Measurements from ENCODE around the gene CRTC2. TPM values are rescaled to one million over a fixed set of nuclear protein-coding genes. Genes with fewer than 3 reads are reported as not detected.

The CRTC2 gene
- total and polyA plus RNA-seq, 2 of the 4 experiments (the other 2 are of a cell fraction): 2.7 to 20.1 TPM

- POLR2A ChIA-PET (ENCODE audit: unreplicated experiment): no interaction called here
- Histone ChIP-seq H2AFZ (replicated peaks; ENCODE audit: low read length, poor library complexity) (no peak overlapping the region), H2BK15ac (ENCODE audit: low read depth, low read length) (no peak overlapping the region), H4K20me1 (ENCODE audit: insufficient read depth, low read length) (no peaks in the 10 kb centered on the region), H2BK5ac (ENCODE audit: low read depth, low read length, poor library complexity, severe bottlenecking) (no peak overlapping the region), H3K9me1 (ENCODE audit: insufficient read depth, low read length) (peaks cover 11% of the 10 kb centered on the region), H3K56ac (ENCODE audit: extremely low read depth, insufficient read depth, low read length) (no peak overlapping the region), H4K8ac (ENCODE audit: low read depth in 2 of 2, low read length in 2 of 2) (no peak overlapping the region), H3K18ac (ENCODE audit: low read depth, low read length) (no peak overlapping the region), H2BK20ac (ENCODE audit: low read depth, low read length) (no peak overlapping the region), H3K9me3 (ENCODE audit: control insufficient read depth, insufficient read depth, low read length) (no peaks in the 10 kb centered on the region), H3K36me3 (ENCODE audit: control insufficient read depth, insufficient read depth, low read length) (peaks cover 17% of the 10 kb centered on the region), H3K9ac (ENCODE audit: low read depth, low read length) (no peak overlapping the region), H2AK5ac (ENCODE audit: low read depth, low read length) (no peak overlapping the region), H2AK9ac (replicated peaks; ENCODE audit: low read depth, low read length, poor library complexity) (no peak overlapping the region), H3K27ac (ENCODE audit: insufficient read depth, low read length) (no peak overlapping the region), H3K4me1 (ENCODE audit: control insufficient read depth, insufficient read depth, low read length) (no peaks in the 10 kb centered on the region), H3K23ac (ENCODE audit: low read depth, low read length) (no peak overlapping the region), H4K5ac (ENCODE audit: low read depth, low read length) (no peak overlapping the region), H3K4ac (ENCODE audit: low read depth, low read length) (no peak overlapping the region), H3K27me3 (ENCODE audit: control insufficient read depth, insufficient read depth, low read length) (no peaks in the 10 kb centered on the region), H3K79me1 (ENCODE audit: low read depth in 1 of 2, low read length in 2 of 2) (peaks cover 5 to 35% of the 10 kb centered on the region in 2 experiments; a peak in 3 of 4 replicates), H3K4me2 (ENCODE audit: low read depth, low read length) (no peak overlapping the region), H2BK120ac (ENCODE audit: low read depth, low read length) (no peak overlapping the region), H3K14ac (replicated peaks; ENCODE audit: low read depth, low read length) (no peak overlapping the region), H4K91ac (ENCODE audit: insufficient read depth, low read depth, low read length) (no peak overlapping the region), H3K4me3 (ENCODE audit: insufficient read depth, low read depth, low read length) (no peak overlapping the region)
- WGBS, 2 experiments (ENCODE audit: extremely low coverage in 2 of 2, insufficient read length in 1 of 2): no CpG with 5 or more reads among the region's 2 CpGs
- no peak for ATAC-seq (ENCODE audit: low read depth)
- DNase-seq: no peak
- BruUV-seq (replicated peaks): no TSS peak
- CTCF ChIA-PET: no interaction called here
- dilution Hi-C loops (cut with HindIII; ENCODE audit: low sequenced_read_pairs, unreplicated experiment): no loop called here
- TF ChIP-seq MAFK (IDR thresholded peaks at IDR 0.05; ENCODE audit: low read depth, low read length): no peak
- TF ChIP-seq RFX5 (IDR thresholded peaks at IDR 0.05; ENCODE audit: low read depth, low read length): no peak
- no peak for TF ChIP-seq BHLHE40 (IDR thresholded peaks at IDR 0.05; ENCODE audit: low read depth, low read length)
- TF ChIP-seq, protein P1, sequence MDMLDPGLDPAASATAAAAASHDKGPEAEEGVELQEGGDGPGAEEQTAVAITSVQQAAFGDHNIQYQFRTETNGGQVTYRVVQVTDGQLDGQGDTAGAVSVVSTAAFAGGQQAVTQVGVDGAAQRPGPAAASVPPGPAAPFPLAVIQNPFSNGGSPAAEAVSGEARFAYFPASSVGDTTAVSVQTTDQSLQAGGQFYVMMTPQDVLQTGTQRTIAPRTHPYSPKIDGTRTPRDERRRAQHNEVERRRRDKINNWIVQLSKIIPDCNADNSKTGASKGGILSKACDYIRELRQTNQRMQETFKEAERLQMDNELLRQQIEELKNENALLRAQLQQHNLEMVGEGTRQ (IDR thresholded peaks at IDR 0.05; ENCODE audit: low read depth, low read length): no peak
- TF ChIP-seq RCOR1 (IDR thresholded peaks at IDR 0.05; ENCODE audit: insufficient replicate concordance, low read length): no peak
- TF ChIP-seq CHD1 (IDR thresholded peaks at IDR 0.05; ENCODE audit: low read depth, low read length): no peak
- no peak for TF ChIP-seq CTCF (conservative IDR thresholded peaks at IDR 0.05; ENCODE audit: low read depth, low read length)
- TF ChIP-seq, protein P2, sequence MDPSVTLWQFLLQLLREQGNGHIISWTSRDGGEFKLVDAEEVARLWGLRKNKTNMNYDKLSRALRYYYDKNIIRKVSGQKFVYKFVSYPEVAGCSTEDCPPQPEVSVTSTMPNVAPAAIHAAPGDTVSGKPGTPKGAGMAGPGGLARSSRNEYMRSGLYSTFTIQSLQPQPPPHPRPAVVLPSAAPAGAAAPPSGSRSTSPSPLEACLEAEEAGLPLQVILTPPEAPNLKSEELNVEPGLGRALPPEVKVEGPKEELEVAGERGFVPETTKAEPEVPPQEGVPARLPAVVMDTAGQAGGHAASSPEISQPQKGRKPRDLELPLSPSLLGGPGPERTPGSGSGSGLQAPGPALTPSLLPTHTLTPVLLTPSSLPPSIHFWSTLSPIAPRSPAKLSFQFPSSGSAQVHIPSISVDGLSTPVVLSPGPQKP (IDR thresholded peaks at IDR 0.05; ENCODE audit: borderline replicate concordance, low read depth, low read length): no peak
- in situ Hi-C loops (cut with MboI; ENCODE audit: low sequenced_read_pairs): loop anchor here (10.0 to 25.0 kb wide), 2 partner anchors 296 to 433 kb away; partner anchors contain the start of genes ILF2, NPR1, S100A3 and S100A4
- intact Hi-C loops (cut with micrococcal nuclease): no loop called here
Observed at GRCh38 chr1:153970346-153970745, 11.9 kb upstream of the CRTC2 start.

Data from IMR-90 (cell line).